GM18907 (cell line): Measurements from ENCODE around the gene MYO18A.
"Not testable (repeated sequence)": the region's sequence is repeated elsewhere in the genome, so short reads cannot be mapped to it uniquely, and the experiment has no call there.

Source experiments
- ATAC-seq: cut with Tn5 transposase; IDR thresholded peaks from one replicate; pipeline ENCODE4 v1.9.1; 2021; ENCODE audit warnings: mild to moderate bottlenecking, moderate library complexity; ENCODE audit not compliant: unreplicated experiment

Gene MYO18A

DNA sequence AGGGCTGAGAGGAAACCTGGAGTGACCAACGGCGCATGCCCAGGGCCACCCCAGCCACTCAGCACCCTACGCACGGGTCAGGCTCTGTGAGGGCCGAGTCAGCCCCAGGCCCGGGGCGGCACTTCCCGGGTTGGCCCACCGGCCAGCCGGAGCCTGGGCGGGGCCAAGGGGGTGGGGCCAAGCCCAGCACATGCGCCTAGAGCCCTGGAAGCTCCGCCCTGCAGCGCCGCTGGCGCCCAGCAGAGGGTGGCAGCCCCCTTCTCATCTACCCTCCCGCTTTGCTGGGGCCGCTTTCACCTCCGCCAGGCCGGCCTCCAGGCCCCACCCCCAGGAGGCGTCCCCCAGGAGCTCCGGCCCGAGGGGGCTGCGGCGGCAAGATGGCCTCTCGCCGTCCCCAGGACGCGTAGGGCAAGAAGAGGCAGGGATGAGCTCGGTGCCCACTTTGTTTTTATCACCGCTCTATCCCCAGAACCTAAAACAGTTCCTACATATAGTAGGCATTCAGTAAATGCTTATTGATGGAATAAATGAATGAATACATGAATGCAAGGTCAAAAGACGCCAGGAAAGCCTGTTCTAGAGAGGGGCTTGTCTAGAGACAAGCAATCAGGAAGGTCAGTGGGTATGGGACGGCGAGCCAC lies 31.3 kb downstream of the MYO18A start:
- peak; percentile 79 for ATAC-seq

DNA sequence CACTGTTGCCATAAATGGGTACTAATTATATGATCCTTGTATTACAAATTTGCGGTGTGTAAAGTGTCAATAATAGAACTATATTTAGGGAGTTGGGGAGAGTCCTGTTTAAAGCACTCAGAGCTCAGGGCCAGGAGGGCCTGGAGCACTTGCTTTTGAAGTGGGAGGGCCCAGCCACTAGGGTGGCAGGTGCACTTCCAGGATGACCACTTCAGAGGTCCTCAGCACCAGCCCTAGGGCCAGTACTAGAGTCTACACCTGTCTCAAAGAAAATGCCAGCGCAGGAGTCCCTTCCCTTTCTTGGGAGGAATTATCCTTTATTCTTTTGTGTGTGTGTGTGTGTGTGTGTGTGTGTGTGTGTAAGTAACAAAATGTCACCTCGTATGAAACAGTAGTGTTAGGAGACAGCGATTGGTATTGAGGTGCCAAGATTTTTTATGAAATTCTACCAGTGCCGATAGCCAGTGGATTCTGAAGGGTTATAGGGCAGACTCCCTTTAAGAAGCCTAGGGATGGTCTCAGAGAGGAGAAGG lies 31.9 kb downstream of the MYO18A start:
- no peak for ATAC-seq

DNA sequence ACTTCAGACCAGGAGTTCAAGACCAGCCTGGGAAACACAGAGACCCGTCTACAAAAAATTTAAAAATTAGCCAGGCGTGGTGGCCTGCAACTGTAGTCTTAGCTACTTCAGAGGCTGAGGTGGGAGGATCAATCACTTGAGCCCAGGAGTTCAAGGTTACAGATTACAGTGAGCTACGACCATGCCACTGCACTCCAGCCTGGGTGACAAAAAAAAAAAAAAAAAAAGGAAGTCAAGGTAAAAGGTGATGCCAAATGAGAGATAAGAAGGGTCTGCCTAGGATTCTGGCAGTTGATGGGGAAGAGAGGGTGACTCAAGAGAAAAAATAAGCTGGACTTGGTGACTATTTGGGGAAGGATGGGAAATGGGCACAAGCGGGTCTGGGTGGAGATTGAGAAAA lies 32.5 kb downstream of the MYO18A start:
- ATAC-seq, result no peak

GRCh38 chr17:29147228-29147627 lies 33.0 kb downstream of the MYO18A start:
- not testable (repeated sequence) for ATAC-seq

- ATAC-seq, result no peak
Observed at GRCh38 chr17:29146369-29146972, 33.7 kb downstream of the MYO18A start.

DNA sequence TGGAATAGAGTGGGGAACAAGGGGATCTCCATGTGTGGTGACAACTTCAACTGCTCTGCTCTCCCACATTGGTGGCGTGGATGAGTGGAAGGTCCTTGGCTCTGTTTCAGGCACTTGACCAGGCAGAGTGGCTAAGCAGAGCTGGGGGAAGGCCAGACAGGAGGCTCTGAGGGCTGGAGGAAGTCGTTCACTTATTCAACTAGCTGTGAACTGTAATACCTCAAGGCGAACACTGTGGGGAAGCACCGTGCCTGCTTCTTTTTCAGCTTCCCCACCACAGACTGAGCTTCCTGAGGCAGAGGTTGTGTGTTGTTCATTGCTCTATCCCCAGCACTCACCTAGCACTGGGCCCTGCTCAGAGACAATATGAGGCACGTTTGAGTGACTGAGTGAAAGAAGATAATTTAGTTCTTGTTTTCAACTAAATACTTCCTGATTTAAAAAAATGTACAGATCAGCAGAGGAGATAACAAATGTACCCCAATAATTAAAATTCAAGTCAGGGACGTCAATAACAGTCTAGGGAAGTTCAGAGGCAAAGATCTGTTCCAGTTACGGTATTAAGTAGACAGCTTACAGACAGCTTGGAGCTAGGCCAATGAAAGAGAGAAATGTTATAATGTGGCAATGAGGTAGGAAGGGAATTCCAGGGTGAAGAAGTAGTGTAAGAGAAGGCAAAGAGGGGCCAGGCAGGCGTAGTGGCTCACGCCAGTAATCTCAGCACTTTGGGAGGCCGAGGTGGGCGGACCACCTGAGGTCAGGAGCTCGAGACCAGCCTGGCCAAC lies 34.7 kb downstream of the MYO18A start:
- peak; percentile 42 for ATAC-seq

- no peak for ATAC-seq
Observed at GRCh38 chr17:29143894-29144293, 36.3 kb downstream of the MYO18A start.

DNA sequence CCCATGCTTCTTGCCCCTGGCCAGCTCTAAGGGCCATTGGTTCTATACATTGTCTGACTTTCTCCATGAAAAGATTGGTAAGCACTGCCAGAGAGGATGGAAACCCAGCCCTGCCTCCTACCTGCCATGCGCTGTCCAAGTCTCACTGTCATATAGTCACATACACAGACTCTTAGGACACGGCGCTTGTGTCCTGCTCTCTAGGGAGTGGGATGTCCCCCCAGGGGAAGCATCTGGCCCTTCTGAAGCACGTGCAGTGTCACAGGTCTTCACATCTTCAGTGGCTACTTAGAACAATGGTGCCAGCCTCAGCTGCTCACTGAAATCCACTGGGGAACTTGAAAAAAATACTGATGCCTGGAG lies 38.7 kb downstream of the MYO18A start:
- ATAC-seq, result no peak

GRCh38 chr17:29140631-29141513 lies 39.3 kb downstream of the MYO18A start:
- no peak for ATAC-seq

DNA sequence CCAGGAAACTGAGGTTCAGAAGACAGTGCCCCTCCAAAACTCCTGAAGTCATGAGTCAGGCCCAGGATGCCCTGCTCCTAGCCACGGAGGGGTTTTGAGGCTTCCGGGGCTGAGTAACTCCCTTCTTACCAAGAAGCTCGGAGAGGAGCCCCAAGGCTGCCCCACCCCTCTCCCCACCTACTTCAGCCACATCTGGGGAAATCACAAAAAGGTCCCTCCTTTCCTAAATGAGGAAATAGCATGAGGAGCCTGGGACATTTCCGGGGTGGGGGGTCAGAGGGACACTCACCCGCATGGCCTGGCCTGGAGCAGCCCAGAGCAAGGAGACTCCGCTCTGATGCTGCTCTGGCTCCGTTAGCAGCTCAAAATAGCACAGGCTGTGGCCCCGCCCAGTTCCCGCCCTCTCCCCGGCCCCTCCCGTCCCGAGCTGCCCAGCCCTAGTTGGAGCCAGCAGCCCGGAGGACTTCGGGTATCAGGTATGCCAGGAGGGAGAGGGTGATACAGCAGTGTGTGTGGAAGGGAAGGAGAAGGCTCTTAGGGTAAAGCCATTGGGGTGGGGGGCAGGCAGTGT lies 40.1 kb downstream of the MYO18A start:
- ATAC-seq, result peak; percentile 42

GRCh38 chr17:29138971-29139691 lies 41.1 kb downstream of the MYO18A start:
- ATAC-seq, result no peak

DNA sequence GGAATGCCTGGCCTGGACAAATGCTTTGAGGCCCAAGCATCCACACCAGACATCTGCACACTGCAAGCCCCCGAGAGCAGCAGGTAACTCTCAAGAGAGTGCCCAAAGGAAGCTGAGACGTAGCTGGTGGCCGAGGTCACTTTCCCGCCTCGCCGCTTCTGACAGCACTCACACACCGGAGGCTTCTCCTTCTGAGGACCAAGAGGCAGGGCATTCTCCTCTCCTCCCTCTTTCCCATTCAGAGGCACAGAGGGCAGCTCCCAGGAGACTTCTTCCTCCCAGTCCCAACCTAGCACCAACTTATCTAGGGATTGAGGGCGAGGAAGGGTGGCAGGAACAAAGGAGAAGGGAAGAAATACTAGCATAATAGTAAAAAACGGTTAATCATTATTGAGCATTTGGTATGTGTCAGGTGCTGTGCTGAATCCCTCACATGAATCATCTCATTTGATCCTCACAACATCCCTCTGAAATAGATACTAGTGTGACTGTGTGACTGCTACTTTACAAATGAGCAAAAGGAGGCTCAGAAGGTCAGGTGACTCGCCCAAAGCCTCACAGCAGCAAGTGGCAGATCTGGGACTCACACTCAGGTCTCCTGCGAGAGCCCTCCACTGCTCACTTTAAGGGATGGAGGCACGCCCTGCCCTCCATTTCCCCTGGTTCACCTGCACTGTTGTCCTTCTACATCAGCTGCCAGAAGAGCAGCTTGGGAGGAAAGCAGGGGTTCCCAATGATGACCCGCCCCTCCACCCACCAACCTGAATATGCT lies 41.8 kb downstream of the MYO18A start:
- ATAC-seq, result no peak

GRCh38 chr17:29136998-29137730 lies 43.0 kb downstream of the MYO18A start:
- ATAC-seq, result no peak

GRCh38 chr17:29135464-29135863 lies 44.7 kb downstream of the MYO18A start:
- no peak for ATAC-seq

- no peak for ATAC-seq
Observed at GRCh38 chr17:29133121-29133713, 47.0 kb downstream of the MYO18A start.

GRCh38 chr17:29131814-29132682 lies 48.1 kb downstream of the MYO18A start:
- no peak for ATAC-seq

DNA sequence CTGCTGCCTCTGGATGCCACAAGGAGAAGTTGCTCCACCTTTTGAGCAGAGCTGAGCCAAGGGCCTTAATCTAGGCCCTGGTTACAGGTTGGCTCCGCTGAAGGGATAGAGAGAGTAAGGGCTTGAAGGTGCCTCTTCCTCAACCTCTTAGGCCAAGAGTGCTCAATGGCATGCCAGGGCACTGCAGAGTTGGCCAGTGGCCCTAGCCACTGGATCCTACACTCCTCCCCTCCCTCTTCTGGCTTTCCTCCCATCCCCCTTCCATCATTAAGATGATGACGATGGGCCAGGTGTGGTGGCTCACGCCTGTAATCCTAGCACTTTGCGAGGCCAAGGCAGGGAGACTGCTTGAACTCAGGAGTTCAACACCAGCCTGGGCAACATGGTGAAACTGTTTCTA lies 50.5 kb downstream of the MYO18A start:
- ATAC-seq, result no peak
